ENCODE measurements around the gene UBXN6. TPM values are rescaled to one million over a fixed set of nuclear protein-coding genes. Genes with fewer than 3 reads are reported as not detected.

Gene UBXN6
- total RNA-seq, 1 experiment from 2014 or later = 34.1 TPM

GRCh38 chr19:4402171-4403004 is 55.2 kb downstream of the UBXN6 start, which contains the start of gene CHAF1A:
CHAF1A (plus strand) TSS chr19:4402640; CDS start chr19:4402763, 123 bp downstream.
- Histone ChIP-seq H3K4me1 (ENCODE audit: insufficient read depth, low read length) (peaks cover 6% of the 10 kb centered on the region; the same call in 1 of the 2 replicates), H3K9ac (ENCODE audit: extremely low read depth, insufficient read length, low read length) (peak within 1 kb of the TSS; percentile 75), H2BK120ac (ENCODE audit: low read depth, low read length, poor library complexity, severe bottlenecking) (no peak within 1 kb of the TSS), H3K79me1 (ENCODE audit: insufficient read depth, low read depth, low read length, poor library complexity, severe bottlenecking) (peaks cover 10% of the 10 kb centered on the region), H3K14ac (ENCODE audit: insufficient read depth, low read length) (peak within 1 kb of the TSS; percentile 93), H4K5ac (ENCODE audit: insufficient read length, low read depth, low read length) (no peak within 1 kb of the TSS), H2AFZ (ENCODE audit: low read length) (no peak within 1 kb of the TSS), H3K27ac (ENCODE audit: insufficient read length, low read depth, low read length) (no peak within 1 kb of the TSS), H2BK12ac (ENCODE audit: insufficient read length, low read depth, low read length) (no peak within 1 kb of the TSS), H3K4me2 (ENCODE audit: insufficient read depth, insufficient read length, low read length) (peak within 1 kb of the TSS; percentile 86), H3K79me2 (ENCODE audit: insufficient read depth, low read length) (peaks cover 42% of the 10 kb centered on the region), H2BK15ac (ENCODE audit: low read depth, low read length) (no peak within 1 kb of the TSS), H3K23ac (ENCODE audit: insufficient read length, low read depth, low read length) (no peak within 1 kb of the TSS), H2BK20ac (ENCODE audit: low read depth, low read length, poor library complexity, severe bottlenecking) (no peak within 1 kb of the TSS), H3K4ac (ENCODE audit: low read depth, low read length) (no peak within 1 kb of the TSS), H3K9me3 (ENCODE audit: control insufficient read depth, low read depth, low read length) (no peaks in the 10 kb centered on the region), H2BK5ac (ENCODE audit: insufficient read length, low read length) (no peak within 1 kb of the TSS), H2AK5ac (ENCODE audit: insufficient read length, low read length) (no peak within 1 kb of the TSS), H3K18ac (ENCODE audit: insufficient read length, low read depth, low read length) (peak within 1 kb of the TSS; percentile 79), H4K91ac (ENCODE audit: insufficient read length, low read depth, low read length) (no peak within 1 kb of the TSS), H4K8ac (replicated peaks; ENCODE audit: insufficient read length, low read depth, low read length) (no peak within 1 kb of the TSS), H3T11ph (ENCODE audit: low read length) (no peak within 1 kb of the TSS), H3K27me3 (ENCODE audit: insufficient read depth, low read length) (no peaks in the 10 kb centered on the region), H3K23me2 (ENCODE audit: insufficient read length, low read depth, low read length, poor library complexity, severe bottlenecking) (peaks cover 9% of the 10 kb centered on the region), H3K56ac (ENCODE audit: insufficient read length, low read depth, low read length) (no peak within 1 kb of the TSS), H4K20me1 (ENCODE audit: control insufficient read depth, insufficient read depth, insufficient read length) (no peaks in the 10 kb centered on the region)
- Mint-ChIP-seq H3K27ac (peak within 1 kb of the TSS; percentile 93 to 99 (median 97)), H3K9me3 (no peaks in the 10 kb centered on the region), H3K36me3 (ENCODE audit: insufficient read depth in 1 of 3, low read depth in 3 of 3) (peaks cover 19 to 39% (median 37%) of the 10 kb centered on the region in 3 experiments; a peak in 6 of 7 replicates), H3K4me3 (peak within 1 kb of the TSS; percentile 93 to 98), H3K4me1 (peaks cover 52 to 59% of the 10 kb centered on the region in 2 experiments), H3K27me3 (ENCODE audit: low read depth) (no peaks in the 10 kb centered on the region)
- no CpG with 5 or more reads among the region's 84 CpGs for WGBS (ENCODE audit: extremely low coverage, insufficient read length, low lambda C conversion rate)
- TF ChIP-seq CTCF (conservative IDR thresholded peaks at IDR 0.05) = no peak
- peak; percentile 100 for DNase-seq

Measured in H9 (cell line).